Neural progenitor cell (in vitro differentiated cells): Measurements from ENCODE around the gene SNAPC2. TPM values are rescaled to one million over a fixed set of nuclear protein-coding genes. Genes with fewer than 3 reads are reported as not detected.

Source experiments
- DNase-seq: peaks from one replicate; pipeline ENCODE4 v3.0.0-alpha.2; 2016; ENCODE audit warnings: low spot score
- H2AFZ ChIP-seq: fragments of 200-600 bp; sonication (generic); replicated peaks from 2 replicates; pipeline ENCODE4 v1.6.1; 2016; ENCODE audit warnings: antibody characterized with exemption
- H3F3A ChIP-seq: fragments of 200-600 bp; sonication (generic); 2 replicates; pipeline ENCODE4 v1.6.1; 2016; ENCODE audit warnings: antibody characterized with exemption, low read depth
- H3K27ac ChIP-seq: fragments of 200-600 bp; sonication (generic); 2 replicates; pipeline ENCODE4 v1.5.1; 2016; ENCODE audit warnings: mild to moderate bottlenecking
- H3K27me3 ChIP-seq: fragments of 200-600 bp; sonication (generic); 2 replicates; pipeline ENCODE4 v1.6.1; 2016; ENCODE audit warnings: mild to moderate bottlenecking, moderate library complexity
- H3K36me3 ChIP-seq: fragments of 200-600 bp; sonication (generic); 2 replicates; pipeline ENCODE4 v1.5.1; 2016
- H3K4me1 ChIP-seq: fragments of 200-600 bp; sonication (generic); 2 replicates; pipeline ENCODE4 v1.6.1; 2016; ENCODE audit warnings: mixed run types
- H3K4me2 ChIP-seq: fragments of 200-600 bp; sonication (generic); 2 replicates; pipeline ENCODE4 v1.6.1; 2016
- H3K4me3 ChIP-seq: fragments of 200-600 bp; sonication (generic); 2 replicates; pipeline ENCODE4 v1.5.1; 2016
- H3K79me2 ChIP-seq: fragments of 200-600 bp; sonication (generic); 2 replicates; pipeline ENCODE4 v1.6.1; 2016; ENCODE audit warnings: low read depth
- H3K9ac ChIP-seq: fragments of 200-600 bp; sonication (generic); 2 replicates; pipeline ENCODE4 v1.6.1; 2016
- H3K9me3 ChIP-seq: fragments of 200-600 bp; sonication (generic); 2 replicates; pipeline ENCODE4 v1.5.1; 2016; ENCODE audit warnings: low read depth
- H4K20me1 ChIP-seq: fragments of 200-600 bp; sonication (generic); 2 replicates; pipeline ENCODE4 v1.6.1; 2016; ENCODE audit warnings: low read depth
- H3K27ac Mint-ChIP-seq: 3 replicates; pipeline ENCODE4 v1.8.0; 2021; ENCODE audit warnings: mixed read lengths
- H3K27me3 Mint-ChIP-seq: 2 replicates; pipeline ENCODE4 v1.8.0; 2022; ENCODE audit warnings: low read depth, mild to moderate bottlenecking, inconsistent platforms, moderate library complexity, mixed read lengths; ENCODE audit not compliant: insufficient read depth
- H3K36me3 Mint-ChIP-seq: 3 replicates; pipeline ENCODE4 v1.8.0; 2021; ENCODE audit warnings: mixed read lengths
- H3K4me1 Mint-ChIP-seq: 3 replicates; pipeline ENCODE4 v1.8.0; 2021; ENCODE audit warnings: mixed read lengths
- H3K4me3 Mint-ChIP-seq: 3 replicates; pipeline ENCODE4 v1.8.0; 2021; ENCODE audit warnings: mild to moderate bottlenecking, moderate library complexity, mixed read lengths
- H3K9me3 Mint-ChIP-seq: 3 replicates; pipeline ENCODE4 v1.8.0; 2020; ENCODE audit warnings: mixed read lengths
- EZH2 ChIP-seq: fragments of 200-600 bp; sonication (generic); IDR thresholded peaks from 2 replicates; pipeline ENCODE4 v1.6.1; 2017; ENCODE audit warnings: antibody characterized with exemption, mild to moderate bottlenecking, moderate library complexity
- EZH2phosphoT487 ChIP-seq: fragments of 200-600 bp; sonication (generic); IDR thresholded peaks from 2 replicates; pipeline ENCODE4 v1.6.1; 2017; ENCODE audit warnings: antibody characterized with exemption
- total RNA-seq: library from RNA; depleted of rRNA; stranded (reverse); fragments of >200 nt; gene quantifications from 2 replicates; pipeline ENCODE4 v1.2.3, GENCODE V29; 2015; ENCODE audit warnings: low replicate concordance
- TF ChIP-seq, protein P1 (sequence below): fragments of 200-600 bp; sonication (generic); IDR thresholded peaks from 2 replicates; pipeline ENCODE4 v1.5.1; 2017; ENCODE audit warnings: antibody characterized with exemption, mild to moderate bottlenecking

SNAPC2 gene
- total RNA-seq, 1 donor from 2014 or later, result 5.7 TPM

DNA sequence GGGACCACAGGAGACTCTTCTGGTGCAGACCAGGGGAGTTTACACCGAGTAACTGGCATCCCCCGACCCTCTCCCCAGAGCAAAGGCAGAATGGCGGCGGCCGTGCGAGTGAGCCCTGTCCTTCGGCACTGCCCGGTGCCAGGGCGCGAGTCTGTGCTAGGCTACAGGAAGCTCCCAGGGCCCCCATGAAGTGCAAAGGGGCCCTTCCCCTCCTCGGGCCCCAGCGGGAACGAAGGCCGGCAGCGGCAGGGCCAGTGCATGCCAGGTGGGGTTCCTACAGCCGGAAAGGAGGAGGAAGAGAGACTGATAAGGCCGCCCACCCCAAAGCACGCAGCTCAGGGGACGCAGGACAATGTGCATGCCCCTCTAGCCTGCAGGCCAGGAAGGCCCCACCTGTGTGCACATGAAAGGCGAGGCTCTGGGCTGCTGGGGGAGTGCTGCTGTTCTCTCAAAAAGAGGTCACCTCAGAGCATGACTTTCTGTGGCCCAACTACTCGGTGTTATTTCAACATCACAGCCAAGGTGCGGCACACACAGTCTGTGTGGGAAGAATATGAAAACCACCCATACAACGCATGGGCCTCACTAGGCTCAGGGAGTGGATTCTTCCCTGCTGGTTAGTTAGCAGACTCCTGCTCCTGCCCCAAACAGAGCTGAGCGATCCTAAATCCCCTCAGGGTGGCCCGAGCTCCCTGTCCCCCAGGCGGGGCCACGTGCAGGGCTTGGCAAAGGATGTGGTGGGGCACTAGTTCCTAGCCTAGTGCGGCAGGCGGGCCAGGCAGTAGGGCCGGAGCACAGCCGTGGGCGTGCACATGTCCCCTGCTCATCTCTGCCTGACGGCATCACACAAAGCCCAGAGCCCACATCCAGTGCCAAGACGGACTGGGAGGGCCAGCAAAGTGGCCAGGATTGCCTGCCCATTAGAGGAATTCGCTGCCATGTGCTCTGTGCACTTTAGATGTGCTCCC is 51.7 kb downstream of the SNAPC2 start:
- H3K4me1 ChIP-seq, result no peaks in the 10 kb centered on the region
- H3K4me3 Mint-ChIP-seq, result no peak overlapping the region
- H3K27ac Mint-ChIP-seq, result no peak overlapping the region

More for the DNA sequence above, 51.7 kb downstream of the SNAPC2 start:
- Mint-ChIP-seq H3K9me3 (no peaks in the 10 kb centered on the region), H3K4me1 (no peaks in the 10 kb centered on the region), H3K36me3 (peaks cover 26% of the 10 kb centered on the region), H3K27me3 (peaks cover 2% of the 10 kb centered on the region)
- TF ChIP-seq, protein P1, sequence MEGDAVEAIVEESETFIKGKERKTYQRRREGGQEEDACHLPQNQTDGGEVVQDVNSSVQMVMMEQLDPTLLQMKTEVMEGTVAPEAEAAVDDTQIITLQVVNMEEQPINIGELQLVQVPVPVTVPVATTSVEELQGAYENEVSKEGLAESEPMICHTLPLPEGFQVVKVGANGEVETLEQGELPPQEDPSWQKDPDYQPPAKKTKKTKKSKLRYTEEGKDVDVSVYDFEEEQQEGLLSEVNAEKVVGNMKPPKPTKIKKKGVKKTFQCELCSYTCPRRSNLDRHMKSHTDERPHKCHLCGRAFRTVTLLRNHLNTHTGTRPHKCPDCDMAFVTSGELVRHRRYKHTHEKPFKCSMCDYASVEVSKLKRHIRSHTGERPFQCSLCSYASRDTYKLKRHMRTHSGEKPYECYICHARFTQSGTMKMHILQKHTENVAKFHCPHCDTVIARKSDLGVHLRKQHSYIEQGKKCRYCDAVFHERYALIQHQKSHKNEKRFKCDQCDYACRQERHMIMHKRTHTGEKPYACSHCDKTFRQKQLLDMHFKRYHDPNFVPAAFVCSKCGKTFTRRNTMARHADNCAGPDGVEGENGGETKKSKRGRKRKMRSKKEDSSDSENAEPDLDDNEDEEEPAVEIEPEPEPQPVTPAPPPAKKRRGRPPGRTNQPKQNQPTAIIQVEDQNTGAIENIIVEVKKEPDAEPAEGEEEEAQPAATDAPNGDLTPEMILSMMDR, result no peak
- TF ChIP-seq EZH2phosphoT487, result no peak
- TF ChIP-seq EZH2, result no peak
- Histone ChIP-seq H3K27me3 (no peaks in the 10 kb centered on the region), H3K27ac (peak overlapping the region; percentile 51), H3K9ac (no peak overlapping the region), H3K4me3 (no peak overlapping the region), H3K9me3 (no peaks in the 10 kb centered on the region), H4K20me1 (peaks cover 61% of the 10 kb centered on the region), H3F3A (peaks cover 14% of the 10 kb centered on the region), H3K79me2 (peaks cover 17% of the 10 kb centered on the region), H2AFZ (no peak overlapping the region), H3K4me2 (no peak overlapping the region), H3K36me3 (no peaks in the 10 kb centered on the region)
- no peak for DNase-seq

Other genes starting within 250 kb of the SNAPC2 start
- not detected in 2 replicates for gene MCEMP1, start 243.2 kb upstream of the SNAPC2 start, total RNA-seq
- 24.4 and 53.7 TPM in 2 replicates for gene TRAPPC5, start 239.5 kb upstream of the SNAPC2 start, total RNA-seq
- gene FCER2, start 218.2 kb upstream of the SNAPC2 start, total RNA-seq, result not detected in 2 replicates
- not detected in 2 replicates for gene CLEC4G, start 188.2 kb upstream of the SNAPC2 start, total RNA-seq
- gene CD209, start 172.8 kb upstream of the SNAPC2 start, total RNA-seq, result not detected in 2 replicates
- gene CLEC4M, start 157.1 kb upstream of the SNAPC2 start, total RNA-seq, result not detected in 2 replicates
- 4.1 and 13.5 TPM in 2 replicates for gene EVI5L, start 90.1 kb upstream of the SNAPC2 start, total RNA-seq
- gene PRR36, start 45.9 kb upstream of the SNAPC2 start, total RNA-seq, result 0.07 and 2.8 TPM in 2 replicates
- 0.65 and 1.2 TPM in 2 replicates for gene LRRC8E, start 31.8 kb upstream of the SNAPC2 start, total RNA-seq
- gene MAP2K7, start 16.5 kb upstream of the SNAPC2 start, total RNA-seq, result 14.4 and 20.7 TPM in 2 replicates
- gene TGFBR3L, start 5.5 kb upstream of the SNAPC2 start, total RNA-seq, result 0.99 and 1.8 TPM in 2 replicates
- gene CTXN1, start 5.8 kb downstream of the SNAPC2 start, total RNA-seq, result 3.7 and 34.3 TPM in 2 replicates
- gene TIMM44, start 23.3 kb downstream of the SNAPC2 start, total RNA-seq, result 43.7 and 59.5 TPM in 2 replicates
- 108 TPM in 2 replicates for gene ELAVL1, start 85.3 kb downstream of the SNAPC2 start, total RNA-seq
- 1.2 TPM in 1 of 2 replicates, not detected in the other for gene CCL25, start 132.4 kb downstream of the SNAPC2 start, total RNA-seq
- 23.0 and 33.0 TPM in 2 replicates for gene FBN3, start 229.3 kb downstream of the SNAPC2 start, total RNA-seq